ENCODE results near the gene ELOA. TPM values are rescaled to one million over a fixed set of nuclear protein-coding genes. Genes with fewer than 3 reads are reported as not detected.
A peak's percentile ranks its signal among the peaks of the same experiment; 100 is the strongest.

The ELOA gene
- total RNA-seq, 1 donor from 2014 or later: 41.7 TPM

GRCh38 chr1:23736437-23737134, 6.7 kb upstream of the ELOA start:
- no peak for TF ChIP-seq CTCF (IDR thresholded peaks at IDR 0.05)
- no peak for DNase-seq (ENCODE audit: low spot score)
- no peak overlapping the region for H3K4me3 Mint-ChIP-seq (ENCODE audit: unreplicated experiment)
- no peaks in the 10 kb centered on the region for H3K9me3 Mint-ChIP-seq (ENCODE audit: low read depth)
- no peaks in the 10 kb centered on the region for H3K27me3 Mint-ChIP-seq (ENCODE audit: low read depth)
- peak overlapping the region; percentile 5 for H3K27ac Mint-ChIP-seq (ENCODE audit: unreplicated experiment)
- H3K36me3 Mint-ChIP-seq (ENCODE audit: low read depth): peaks cover 1% of the 10 kb centered on the region
- H3K4me1 Mint-ChIP-seq (ENCODE audit: low read depth): peaks cover under 1% of the 10 kb centered on the region

GRCh38 chr1:23741609-23742008, 1.7 kb upstream of the ELOA start:
- Mint-ChIP-seq H3K9me3 (ENCODE audit: low read depth) (no peaks in the 10 kb centered on the region), H3K27ac (ENCODE audit: unreplicated experiment) (no peak overlapping the region), H3K27me3 (ENCODE audit: low read depth) (no peaks in the 10 kb centered on the region), H3K4me1 (ENCODE audit: low read depth) (peaks cover 28% of the 10 kb centered on the region), H3K36me3 (ENCODE audit: low read depth) (peaks cover 1% of the 10 kb centered on the region), H3K4me3 (ENCODE audit: unreplicated experiment) (no peak overlapping the region)
- DNase-seq (ENCODE audit: low spot score): no peak
- TF ChIP-seq CTCF (IDR thresholded peaks at IDR 0.05): no peak

GRCh38 chr1:23742670-23743286, 493 bp upstream of the ELOA start:
- Mint-ChIP-seq H3K27ac (ENCODE audit: unreplicated experiment) (peak overlapping the region; percentile 86), H3K4me1 (ENCODE audit: low read depth) (peaks cover 40% of the 10 kb centered on the region), H3K9me3 (ENCODE audit: low read depth) (no peaks in the 10 kb centered on the region), H3K4me3 (ENCODE audit: unreplicated experiment) (peak overlapping the region; percentile 86), H3K27me3 (ENCODE audit: low read depth) (no peaks in the 10 kb centered on the region), H3K36me3 (ENCODE audit: low read depth) (peaks cover 1% of the 10 kb centered on the region)
- DNase-seq (ENCODE audit: low spot score): peak; percentile 93
- no peak for TF ChIP-seq CTCF (IDR thresholded peaks at IDR 0.05)

GRCh38 chr1:23745515-23745914, 2.2 kb downstream of the ELOA start:
- peak overlapping the region; percentile 95 for H3K27ac Mint-ChIP-seq (ENCODE audit: unreplicated experiment)

GRCh38 chr1:23748016-23748415, 4.7 kb downstream of the ELOA start:
- no peak for DNase-seq (ENCODE audit: low spot score)
- H3K27ac Mint-ChIP-seq (ENCODE audit: unreplicated experiment): no peak overlapping the region
- H3K27me3 Mint-ChIP-seq (ENCODE audit: low read depth): no peaks in the 10 kb centered on the region
- no peak for TF ChIP-seq CTCF (IDR thresholded peaks at IDR 0.05)
- H3K9me3 Mint-ChIP-seq (ENCODE audit: low read depth): no peaks in the 10 kb centered on the region
- peaks cover 32% of the 10 kb centered on the region for H3K4me1 Mint-ChIP-seq (ENCODE audit: low read depth)
- no peak overlapping the region for H3K4me3 Mint-ChIP-seq (ENCODE audit: unreplicated experiment)
- H3K36me3 Mint-ChIP-seq (ENCODE audit: low read depth): peaks cover 12% of the 10 kb centered on the region

More at GRCh38 chr1:23745515-23745914, 2.2 kb downstream of the ELOA start:
- Mint-ChIP-seq H3K4me1 (ENCODE audit: low read depth) (peaks cover 42% of the 10 kb centered on the region), H3K27me3 (ENCODE audit: low read depth) (no peaks in the 10 kb centered on the region), H3K9me3 (ENCODE audit: low read depth) (no peaks in the 10 kb centered on the region), H3K36me3 (ENCODE audit: low read depth) (peaks cover 2% of the 10 kb centered on the region), H3K4me3 (ENCODE audit: unreplicated experiment) (peak overlapping the region; percentile 89)
- TF ChIP-seq CTCF (IDR thresholded peaks at IDR 0.05): peak; percentile 69
- DNase-seq (ENCODE audit: low spot score): no peak
